HG03108 (cell line): ENCODE data around the gene RIPK4.
"Not testable (repeated sequence)": the region's sequence is repeated elsewhere in the genome, so short reads cannot be mapped to it uniquely, and the experiment has no call there.

Experiments used
- ATAC-seq: cut with Tn5 transposase; IDR thresholded peaks from one replicate; pipeline ENCODE4 v1.9.1; 2021; ENCODE audit warnings: moderate library complexity; ENCODE audit not compliant: unreplicated experiment

Gene RIPK4

GRCh38 chr21:41698071-41698470 is 68.8 kb downstream of the RIPK4 start:
- no peak for ATAC-seq

GRCh38 chr21:41695513-41695912 is 71.3 kb downstream of the RIPK4 start:
- ATAC-seq = no peak

GRCh38 chr21:41694042-41694441 is 72.8 kb downstream of the RIPK4 start:
- ATAC-seq = not testable (repeated sequence)

- ATAC-seq = no peak
Observed at GRCh38 chr21:41692185-41692565, 74.7 kb downstream of the RIPK4 start.

GRCh38 chr21:41691205-41692184 is 75.4 kb downstream of the RIPK4 start:
- ATAC-seq = no peak
